Spinal cord (tissue), 10 donors: ENCODE results near the gene KAT2B. TPM values are rescaled to one million over a fixed set of nuclear protein-coding genes. Genes with fewer than 3 reads are reported as not detected.

Source experiments
- DNase-seq, 6 donors: peaks; one replicate each; pipeline versions ENCODE4 v3.0.0 to v3.0.0-alpha.2; 2013 to 2015; ENCODE audit warnings: low spot score in 6 of 6, low read depth in 4 of 6
- H3K27ac ChIP-seq: one replicate; pipeline ENCODE4 v1.5.1; 2013; ENCODE audit warnings: low read depth, low read length, control low read depth
- H3K27me3 ChIP-seq: one replicate; pipeline ENCODE4 v1.6.1; 2013; ENCODE audit warnings: low read length; ENCODE audit not compliant: control insufficient read depth, insufficient read depth
- H3K36me3 ChIP-seq: one replicate; pipeline ENCODE4 v1.6.1; 2013; ENCODE audit warnings: low read length; ENCODE audit not compliant: control insufficient read depth, insufficient read depth
- H3K4me1 ChIP-seq: one replicate; pipeline ENCODE4 v1.6.1; 2013; ENCODE audit warnings: low read length; ENCODE audit not compliant: control insufficient read depth, insufficient read depth
- H3K4me3 ChIP-seq: one replicate; pipeline ENCODE4 v1.5.1; 2013; ENCODE audit warnings: low read depth, low read length, control low read depth
- H3K9me3 ChIP-seq: one replicate; pipeline ENCODE4 v1.6.1; 2013; ENCODE audit warnings: low read length; ENCODE audit not compliant: control insufficient read depth, insufficient read depth
- WGBS: methylation state at CpG from one replicate; pipeline ENCODE4 v1.1.5; 2013; ENCODE audit warnings: missing lambda C conversion rate; ENCODE audit not compliant: insufficient coverage; 5-methylcytosine and 5-hydroxymethylcytosine counted together
- polyA plus RNA-seq, 2 donors: library from polyadenylated mRNA; unstranded; fragments of 120-200 nt; gene quantifications; one replicate each; pipeline ENCODE4 v1.2.1, GENCODE V29; 2013; ENCODE audit not compliant: insufficient read length in 2 of 2
- total RNA-seq, 2 donors: library from RNA; depleted of rRNA in 1 of 2; stranded (reverse); fragments of 120-200 nt in 1 of 2; fragments of >200 nt in 1 of 2; gene quantifications; one replicate each; pipeline versions ENCODE4 v1.2.3 to v1.2.4, GENCODE V29; 2013 to 2014
- donor health status: healthy.

The KAT2B gene
- total and polyA plus RNA-seq, 4 donors = 41.8 to 68.5 (median 48.3) TPM

DNA sequence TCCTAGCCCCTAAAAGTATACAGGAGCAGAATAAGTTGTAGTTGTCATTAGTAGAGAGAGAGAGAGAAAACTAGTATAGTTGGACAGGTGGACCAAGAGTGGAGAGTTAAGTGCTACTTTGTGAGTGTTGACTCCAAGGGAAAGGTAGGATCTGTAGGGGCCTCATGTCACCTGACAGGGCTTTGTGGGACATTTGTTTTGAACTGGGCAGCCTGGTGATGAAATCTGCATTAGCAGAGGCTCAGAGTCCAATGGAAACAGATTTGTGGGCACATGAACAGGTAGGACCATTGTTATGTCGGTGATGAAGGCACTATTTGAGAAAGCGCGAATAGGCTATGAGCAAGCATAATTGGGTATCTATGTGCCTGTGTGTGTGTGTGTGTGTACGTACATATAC is 102.3 kb downstream of the KAT2B start:
- no peak for DNase-seq
- Histone ChIP-seq H3K4me1 (no peaks in the 10 kb centered on the region), H3K27me3 (no peaks in the 10 kb centered on the region), H3K27ac (peak overlapping the region; percentile 83), H3K4me3 (no peak overlapping the region), H3K36me3 (peaks cover 9% of the 10 kb centered on the region), H3K9me3 (no peaks in the 10 kb centered on the region)
- WGBS = 100% methylated on average over 3 of the region's 4 CpGs

DNA sequence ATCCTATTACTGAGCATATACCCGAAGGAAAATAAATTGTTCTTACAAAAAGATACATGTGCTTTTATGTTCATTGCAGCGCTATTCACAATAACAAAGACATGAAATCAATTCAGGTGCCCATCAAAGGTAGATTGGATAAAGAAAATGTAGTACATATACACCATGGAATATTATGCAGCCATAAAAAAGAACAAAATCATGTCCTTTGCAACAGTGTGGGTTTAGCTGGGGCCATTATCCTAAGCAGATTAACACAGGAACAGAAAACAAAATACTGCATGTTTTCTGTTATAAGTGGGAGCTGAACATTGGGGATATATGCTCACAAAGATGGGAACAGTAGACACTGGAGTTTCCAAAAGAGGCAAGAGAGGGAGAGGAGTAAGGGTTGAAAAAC is 103.3 kb downstream of the KAT2B start:
- H3K4me1 ChIP-seq = peaks cover 5% of the 10 kb centered on the region

DNA sequence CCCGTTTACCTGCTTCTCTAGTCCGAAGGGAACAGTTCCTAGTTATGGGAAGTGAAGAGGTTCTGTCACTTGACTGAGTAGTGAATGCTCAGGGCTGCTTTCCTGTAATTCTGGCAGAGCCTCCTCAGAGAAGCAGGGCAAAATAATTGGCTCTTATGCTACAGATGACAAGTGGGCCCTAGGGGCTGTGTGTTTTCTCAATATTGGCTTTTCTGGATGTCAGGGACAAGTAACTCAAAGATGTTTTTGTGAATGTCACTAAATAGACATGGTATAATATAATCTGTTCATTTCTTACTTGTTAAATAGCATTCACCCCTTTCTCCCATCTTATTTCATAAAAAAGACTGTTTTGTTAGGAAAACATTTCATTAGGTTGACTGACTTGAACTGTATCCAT is 105.6 kb downstream of the KAT2B start:
- Histone ChIP-seq H3K27ac (no peak overlapping the region), H3K36me3 (peaks cover 2% of the 10 kb centered on the region), H3K9me3 (no peaks in the 10 kb centered on the region), H3K4me3 (no peak overlapping the region), H3K4me1 (peaks cover 6% of the 10 kb centered on the region), H3K27me3 (no peaks in the 10 kb centered on the region)
- 30% methylated on average over 2 of the region's 2 CpGs for WGBS
- DNase-seq = peak in 2 of 6 donors; percentile 28 to 37

More for the DNA sequence above, 103.3 kb downstream of the KAT2B start:
- H3K27me3 ChIP-seq = no peaks in the 10 kb centered on the region
- H3K27ac ChIP-seq = no peak overlapping the region
- no peak overlapping the region for H3K4me3 ChIP-seq
- peaks cover 7% of the 10 kb centered on the region for H3K36me3 ChIP-seq
- WGBS = no CpG with 5 or more reads among the region's 2 CpGs
- no peak for DNase-seq
- H3K9me3 ChIP-seq = no peaks in the 10 kb centered on the region

DNA sequence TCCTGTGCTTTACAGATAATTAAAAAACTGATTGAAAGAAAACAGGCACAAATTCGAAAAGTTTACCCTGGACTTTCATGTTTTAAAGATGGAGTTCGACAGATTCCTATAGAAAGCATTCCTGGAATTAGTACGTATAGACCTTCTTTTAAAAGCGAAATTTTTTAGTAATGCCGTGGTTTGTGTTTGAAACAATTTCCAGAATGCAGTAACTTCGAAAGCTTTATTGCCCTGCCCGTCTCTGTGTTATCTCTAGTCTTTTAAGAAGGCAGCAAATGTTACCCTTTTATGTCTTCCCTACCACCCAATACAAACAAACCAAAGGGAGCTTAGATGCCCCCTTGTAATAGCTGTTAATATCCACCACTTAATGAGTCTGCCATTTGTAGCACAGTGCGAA is 106.1 kb downstream of the KAT2B start:
- Histone ChIP-seq H3K9me3 (no peaks in the 10 kb centered on the region), H3K36me3 (peaks cover 2% of the 10 kb centered on the region), H3K4me1 (peaks cover 6% of the 10 kb centered on the region), H3K4me3 (no peak overlapping the region), H3K27me3 (no peaks in the 10 kb centered on the region), H3K27ac (no peak overlapping the region)
- DNase-seq = no peak
- WGBS = 77% methylated on average over 3 of the region's 8 CpGs

DNA sequence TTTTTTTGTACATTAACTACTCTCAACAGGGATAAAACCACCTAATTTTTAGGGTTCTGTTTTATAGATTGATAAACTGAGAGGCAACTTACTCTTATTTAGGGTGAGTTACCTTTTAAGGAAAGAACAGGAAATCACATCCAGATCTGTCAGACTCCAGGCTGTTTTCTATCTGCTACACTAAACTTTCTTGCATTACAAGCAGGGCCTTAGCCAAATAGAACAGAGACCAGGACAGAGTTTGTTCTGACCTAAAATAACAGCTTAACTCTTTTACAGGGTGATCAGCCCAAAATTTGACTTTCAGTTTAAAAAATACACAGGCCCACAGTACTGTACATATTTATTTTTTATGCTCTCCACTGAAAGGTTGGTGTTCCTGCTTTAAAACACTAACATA is 107.1 kb downstream of the KAT2B start:
- no peak for DNase-seq
- H3K4me1 ChIP-seq = peaks cover 6% of the 10 kb centered on the region
- H3K27me3 ChIP-seq = no peaks in the 10 kb centered on the region
- peak overlapping the region; percentile 54 for H3K27ac ChIP-seq
- no peak overlapping the region for H3K4me3 ChIP-seq
- peaks cover 2% of the 10 kb centered on the region for H3K36me3 ChIP-seq
- H3K9me3 ChIP-seq = no peaks in the 10 kb centered on the region

DNA sequence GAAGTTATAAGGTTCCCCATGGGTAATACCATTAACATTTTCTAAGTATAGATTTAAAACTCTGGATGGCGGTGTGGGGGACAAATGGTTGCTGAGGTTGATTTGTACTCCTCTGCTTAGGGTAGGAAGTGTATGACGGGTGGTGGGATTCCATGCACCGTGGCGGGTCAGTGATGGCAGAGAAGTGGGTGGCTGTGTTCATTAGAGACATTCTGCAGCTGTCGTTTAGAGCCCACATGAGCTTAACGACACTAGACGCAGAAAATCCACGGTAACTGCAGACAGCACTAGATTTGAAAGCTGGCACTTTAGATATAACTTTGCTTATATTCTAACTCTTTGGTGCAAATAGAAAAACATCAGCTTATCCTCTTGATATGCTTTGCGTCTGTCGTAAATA is 108.2 kb downstream of the KAT2B start:
- no peak for DNase-seq
- H3K4me1 ChIP-seq = peaks cover 6% of the 10 kb centered on the region
- H3K27ac ChIP-seq = peak overlapping the region; percentile 54
- H3K4me3 ChIP-seq = no peak overlapping the region
- no peaks in the 10 kb centered on the region for H3K9me3 ChIP-seq
- WGBS = 51% methylated on average over 4 of the region's 10 CpGs
- no peaks in the 10 kb centered on the region for H3K27me3 ChIP-seq
- H3K36me3 ChIP-seq = peaks cover 2% of the 10 kb centered on the region

DNA sequence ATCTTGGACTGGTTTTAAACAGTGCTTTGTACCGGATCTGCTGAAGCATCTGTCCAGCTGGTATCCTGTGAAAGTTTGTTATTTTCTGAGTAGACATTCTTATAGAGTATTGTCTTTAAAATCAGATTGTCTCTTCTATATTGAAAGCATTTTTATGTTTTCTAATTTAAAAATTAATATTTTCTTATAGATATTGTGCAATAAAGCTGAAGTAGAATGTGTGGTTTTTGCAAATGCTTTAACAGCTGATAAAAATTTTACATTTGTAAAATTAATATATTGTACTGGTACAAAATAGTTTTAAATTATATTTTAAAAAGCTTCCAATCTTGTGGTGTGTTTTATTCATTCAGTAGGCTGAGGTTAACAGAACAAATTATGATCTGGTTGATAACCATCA is 113.8 kb downstream of the KAT2B start:
- H3K27me3 ChIP-seq = no peaks in the 10 kb centered on the region
- no peak overlapping the region for H3K4me3 ChIP-seq
- no peaks in the 10 kb centered on the region for H3K4me1 ChIP-seq
- no peak overlapping the region for H3K27ac ChIP-seq
- no peaks in the 10 kb centered on the region for H3K36me3 ChIP-seq
- H3K9me3 ChIP-seq = no peaks in the 10 kb centered on the region
- no CpG with 5 or more reads among the region's 1 CpG for WGBS
- DNase-seq = no peak

DNA sequence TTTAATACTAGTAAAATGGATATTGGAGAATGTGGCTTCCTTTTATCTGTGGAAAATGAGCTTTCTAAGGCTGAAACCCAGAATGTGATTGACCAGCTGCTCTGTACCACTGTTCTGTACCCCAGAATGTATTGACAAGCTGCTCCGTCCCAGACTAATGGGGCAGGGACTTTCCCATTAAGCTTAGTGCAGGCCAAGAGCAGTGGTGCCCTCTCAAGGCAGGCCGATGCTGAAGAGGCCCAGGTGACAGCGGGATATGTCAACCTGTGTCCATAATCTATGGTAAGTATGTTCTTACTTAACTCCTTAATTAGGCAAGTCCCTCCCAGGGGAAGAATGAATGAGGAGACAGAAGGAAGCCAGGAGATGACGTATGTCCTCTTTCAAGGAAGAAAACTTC is 114.7 kb downstream of the KAT2B start:
- WGBS = 100% methylated on average over 1 of the region's 4 CpGs
- no peaks in the 10 kb centered on the region for H3K27me3 ChIP-seq
- no peak for DNase-seq
- H3K9me3 ChIP-seq = no peaks in the 10 kb centered on the region
- no peak overlapping the region for H3K4me3 ChIP-seq
- H3K27ac ChIP-seq = no peak overlapping the region
- no peaks in the 10 kb centered on the region for H3K36me3 ChIP-seq
- H3K4me1 ChIP-seq = no peaks in the 10 kb centered on the region

DNA sequence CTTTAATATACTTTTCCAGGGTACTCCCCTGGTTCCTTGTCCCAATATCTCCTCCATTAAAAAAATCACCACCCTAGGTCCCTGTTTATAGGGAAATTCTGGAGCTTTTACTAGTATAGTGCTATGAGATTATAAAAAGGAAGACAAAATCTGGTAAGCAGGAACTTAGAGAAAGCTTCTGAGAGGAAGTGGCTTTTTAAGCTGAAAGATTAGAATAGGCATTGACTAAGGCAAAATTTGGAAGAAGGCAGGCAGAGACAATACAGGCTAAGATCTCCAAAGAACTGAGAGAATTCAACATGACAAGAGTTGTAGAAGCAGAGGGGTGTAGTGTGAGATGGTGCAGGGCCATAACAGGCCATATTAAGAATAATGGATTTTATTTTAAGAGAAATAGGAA is 120.0 kb downstream of the KAT2B start:
- H3K27ac ChIP-seq = no peak overlapping the region
- H3K9me3 ChIP-seq = no peaks in the 10 kb centered on the region

DNA sequence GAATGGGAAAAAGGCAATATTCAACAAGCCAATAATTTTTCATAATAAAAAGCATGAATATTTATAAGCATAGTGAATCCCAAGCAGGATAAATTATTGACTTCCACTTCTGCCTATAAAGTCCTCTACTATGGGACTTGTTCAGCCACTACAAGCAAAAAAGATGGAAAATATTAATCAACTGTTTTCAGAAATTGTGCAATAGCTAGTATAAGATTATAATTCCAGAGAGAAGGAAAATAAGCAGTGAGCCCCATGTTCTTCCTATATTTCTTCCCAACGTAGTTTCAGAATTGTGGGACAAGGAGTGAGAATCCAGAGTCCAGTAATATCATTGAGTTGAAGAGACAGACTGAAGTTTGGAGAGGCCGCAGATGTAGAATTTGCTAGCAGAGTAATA is 121.5 kb downstream of the KAT2B start:
- no peak overlapping the region for H3K27ac ChIP-seq
- no peaks in the 10 kb centered on the region for H3K27me3 ChIP-seq
- no peak for DNase-seq
- H3K9me3 ChIP-seq = no peaks in the 10 kb centered on the region
- no peak overlapping the region for H3K4me3 ChIP-seq
- 93% methylated on average over 1 of the region's 2 CpGs for WGBS
- H3K36me3 ChIP-seq = no peaks in the 10 kb centered on the region
- H3K4me1 ChIP-seq = no peaks in the 10 kb centered on the region

More for the DNA sequence above, 120.0 kb downstream of the KAT2B start:
- H3K4me3 ChIP-seq = no peak overlapping the region
- no peak for DNase-seq
- H3K4me1 ChIP-seq = no peaks in the 10 kb centered on the region
- H3K27me3 ChIP-seq = no peaks in the 10 kb centered on the region
- no peaks in the 10 kb centered on the region for H3K36me3 ChIP-seq
